HG03097 (cell line): ENCODE results near the gene CAPZA2.
A peak's percentile ranks its signal among the peaks of the same experiment; 100 is the strongest.
"Not testable (repeated sequence)": the region's sequence is repeated elsewhere in the genome, so short reads cannot be mapped to it uniquely, and the experiment has no call there.

Experiments
- ATAC-seq: cut with Tn5 transposase; IDR thresholded peaks from one replicate; pipeline ENCODE4 v1.9.1; 2021; ENCODE audit not compliant: unreplicated experiment, low FRiP score

Gene CAPZA2

GRCh38 chr7:116952635-116953371, 90.4 kb downstream of the CAPZA2 start:
- ATAC-seq: peak; percentile 16

GRCh38 chr7:116953372-116953905, 91.1 kb downstream of the CAPZA2 start, which contains the start of gene ST7:
Gene ST7 (plus strand): TSS chr7:116953501. CDS start chr7:116953541, 40 bp downstream.
- peak; percentile 35 for ATAC-seq

- peak; percentile 19 for ATAC-seq
Measured at GRCh38 chr7:116953906-116954838, 91.8 kb downstream of the CAPZA2 start.

GRCh38 chr7:116955340-116955739, 93.0 kb downstream of the CAPZA2 start:
- ATAC-seq: no peak

- ATAC-seq: peak; percentile 62
Measured at GRCh38 chr7:116955801-116956476, 93.6 kb downstream of the CAPZA2 start.

GRCh38 chr7:116956477-116956804, 94.1 kb downstream of the CAPZA2 start:
- ATAC-seq: no peak

- ATAC-seq: peak; percentile 36
Measured at GRCh38 chr7:116957874-116958273, 95.5 kb downstream of the CAPZA2 start.

- ATAC-seq: not testable (repeated sequence)
Measured at GRCh38 chr7:116961966-116962673, 99.7 kb downstream of the CAPZA2 start.

- no peak for ATAC-seq
Measured at GRCh38 chr7:116963234-116963633, 100.8 kb downstream of the CAPZA2 start.

- ATAC-seq: no peak
Measured at GRCh38 chr7:116966601-116967000, 104.2 kb downstream of the CAPZA2 start.

GRCh38 chr7:116967254-116967922, 105.0 kb downstream of the CAPZA2 start:
- no peak for ATAC-seq

GRCh38 chr7:116967983-116968382, 105.6 kb downstream of the CAPZA2 start:
- no peak for ATAC-seq

- no peak for ATAC-seq
Measured at GRCh38 chr7:116968631-116969030, 106.2 kb downstream of the CAPZA2 start.

GRCh38 chr7:116969371-116969902, 107.0 kb downstream of the CAPZA2 start:
- no peak for ATAC-seq

- no peak for ATAC-seq
Measured at GRCh38 chr7:116970238-116970910, 108.0 kb downstream of the CAPZA2 start.

GRCh38 chr7:116971153-116971552, 108.8 kb downstream of the CAPZA2 start:
- not testable (repeated sequence) for ATAC-seq
